Stimulated activated CD4-positive, alpha-beta T cell treated with anti-CD3 and anti-CD28 coated beads, Interleukin-1b, Interleukin-23, amount 100 ng/mL, for 1 hour (primary cell): ENCODE results near the gene RGS6.

Experiments used
- DNase-seq, 2 donors: peaks; one replicate each; pipeline ENCODE4 v3.0.0-alpha.2; 2020; ENCODE audit warnings: low read depth in 2 of 2

The RGS6 gene

DNA sequence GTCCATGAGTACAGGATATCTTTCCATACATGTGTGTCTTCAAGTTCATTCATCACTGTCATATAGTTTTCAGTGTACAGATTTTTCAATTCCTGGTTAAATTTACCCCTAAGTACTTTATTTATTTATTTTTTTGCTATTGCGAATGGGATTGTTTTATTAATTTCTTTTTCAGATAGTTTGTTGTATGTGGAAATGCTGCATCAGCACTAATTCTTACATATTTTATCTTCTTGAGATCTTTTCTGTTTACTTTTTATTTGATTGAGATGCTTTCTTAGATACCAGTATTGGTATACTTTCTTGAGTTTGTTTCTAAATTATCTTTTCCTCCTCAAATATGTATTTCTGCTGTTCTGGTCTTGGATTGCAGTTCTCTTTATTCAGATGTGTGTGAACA, 148.9 kb downstream of the RGS6 start:
- DNase-seq: no peak

DNA sequence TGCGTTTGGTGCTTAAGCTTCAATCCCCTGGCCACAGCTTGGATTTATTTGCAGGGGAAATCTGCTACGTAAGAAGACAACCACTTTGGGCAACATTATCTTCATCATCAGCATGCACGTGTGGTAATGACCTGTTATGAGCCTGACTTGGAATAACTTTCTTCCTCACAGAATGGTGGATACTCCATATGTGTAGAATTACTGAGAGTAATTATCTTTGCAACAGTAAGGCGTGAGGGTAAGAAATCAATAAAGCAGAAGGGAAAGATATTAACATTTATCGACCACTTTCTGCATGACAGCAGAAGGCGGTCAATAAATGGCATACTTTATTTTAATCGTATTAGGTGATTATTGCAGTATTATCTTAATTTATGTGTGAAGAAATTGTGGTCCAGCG, 152.7 kb downstream of the RGS6 start:
- no peak for DNase-seq

GRCh38 chr14:72089625-72090024, 157.4 kb downstream of the RGS6 start:
- no peak for DNase-seq

DNA sequence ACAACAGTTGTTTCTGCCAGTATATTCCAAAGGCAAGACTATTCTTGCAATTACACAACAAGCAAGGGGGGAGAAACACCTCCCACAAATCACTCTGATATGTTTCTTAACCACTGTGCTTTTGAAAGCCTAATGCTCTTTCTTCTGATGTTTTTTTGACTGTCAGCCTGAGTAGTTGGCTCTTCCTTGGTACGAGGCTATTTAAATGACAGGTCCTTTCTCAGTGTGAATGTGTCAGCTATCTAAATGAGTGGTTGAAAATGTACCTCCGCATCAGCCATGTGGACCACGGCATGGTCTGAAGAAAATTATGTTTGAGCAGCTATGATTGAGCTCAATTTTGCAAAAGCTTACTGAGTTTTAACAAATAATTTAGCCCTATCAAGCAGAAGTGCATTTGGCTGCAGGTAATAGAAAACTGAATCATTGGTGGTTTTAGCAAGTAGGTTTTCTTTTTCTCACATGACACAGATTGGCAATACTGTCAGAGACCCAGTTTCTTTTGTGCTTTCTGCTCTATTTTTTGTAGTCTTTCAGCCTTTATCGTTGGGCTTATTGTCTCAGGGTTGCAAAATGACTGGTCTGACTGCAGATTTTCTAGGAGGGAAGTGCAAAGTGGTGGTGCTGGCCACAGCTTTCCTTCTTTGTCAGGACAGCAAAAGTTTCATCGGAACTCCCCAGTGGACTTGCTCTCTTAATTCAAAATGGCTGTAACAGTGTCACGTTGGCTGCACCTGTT, 162.8 kb downstream of the RGS6 start:
- DNase-seq: no peak

DNA sequence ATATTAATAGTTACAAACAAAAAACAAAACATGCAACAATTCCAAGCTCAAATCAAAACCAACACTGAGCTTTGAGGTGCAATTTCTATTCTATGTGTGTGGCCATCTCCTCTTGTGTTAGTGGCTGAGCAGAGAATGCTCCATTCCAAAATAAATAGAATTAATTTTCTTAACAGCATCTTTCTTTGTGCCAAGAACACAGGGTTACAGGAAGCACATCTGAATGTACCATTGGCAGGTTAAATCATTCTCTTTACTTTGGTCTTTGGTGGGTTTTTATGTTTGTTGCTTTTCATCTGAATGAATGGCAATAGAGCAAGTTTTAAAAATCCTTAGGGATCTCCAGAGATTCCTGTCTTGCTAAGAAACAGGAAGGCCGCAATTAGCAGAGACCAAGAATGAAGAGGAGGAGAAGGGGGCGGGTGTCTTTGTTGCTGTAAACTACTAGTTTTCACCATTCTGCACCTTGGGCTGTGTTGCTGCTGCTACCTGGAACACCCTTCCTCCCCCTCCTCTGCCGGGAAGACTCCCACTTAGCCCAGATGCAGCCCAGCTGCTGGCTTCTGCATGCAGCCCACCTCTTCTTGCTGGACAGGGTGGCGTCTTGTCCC, 165.0 kb downstream of the RGS6 start:
- no peak for DNase-seq

GRCh38 chr14:72098210-72098609, 166.0 kb downstream of the RGS6 start:
- DNase-seq: no peak

DNA sequence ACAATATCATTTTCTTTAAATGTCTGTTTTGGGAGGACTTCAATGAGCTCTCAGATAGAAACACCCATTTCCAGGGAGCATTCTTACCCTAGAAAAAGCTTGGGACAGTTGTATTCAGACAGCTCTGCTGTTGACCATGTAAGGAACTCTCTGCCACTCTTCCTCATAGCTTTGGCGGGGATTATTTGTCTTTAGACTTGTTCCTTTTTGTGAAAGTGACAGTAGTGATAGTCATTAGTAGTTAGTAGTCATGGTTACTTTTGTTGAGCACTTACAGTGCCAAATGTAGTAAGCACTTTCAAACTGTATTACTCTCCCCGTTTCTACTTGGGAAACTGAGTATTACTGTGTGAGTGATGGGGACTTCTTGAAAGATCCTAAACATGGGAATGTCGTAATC, 167.3 kb downstream of the RGS6 start:
- DNase-seq: no peak

GRCh38 chr14:72104011-72104613, 171.9 kb downstream of the RGS6 start:
- peak in 1 of 2 donors; percentile 13 for DNase-seq

GRCh38 chr14:72111911-72112310, 179.7 kb downstream of the RGS6 start:
- no peak for DNase-seq

GRCh38 chr14:72118841-72119240, 186.6 kb downstream of the RGS6 start:
- no peak for DNase-seq

DNA sequence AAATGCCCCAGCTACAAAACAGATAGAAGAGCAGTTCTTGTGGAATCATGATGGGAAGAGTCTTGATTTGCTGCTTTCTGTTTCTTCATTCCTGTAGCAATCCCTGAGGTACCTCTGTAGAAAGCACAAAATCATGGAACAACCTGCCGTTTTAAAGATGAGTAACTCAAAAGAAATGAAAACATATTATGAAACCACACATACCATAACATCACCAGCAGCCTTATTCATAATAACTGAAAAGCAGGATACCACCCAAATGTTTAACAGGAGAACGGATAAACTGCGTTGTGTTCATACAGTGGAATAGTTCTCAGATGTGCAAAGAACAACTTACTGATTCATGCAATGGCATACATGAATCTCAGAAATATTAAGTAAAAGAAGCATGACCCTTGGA, 188.1 kb downstream of the RGS6 start:
- no peak for DNase-seq

DNA sequence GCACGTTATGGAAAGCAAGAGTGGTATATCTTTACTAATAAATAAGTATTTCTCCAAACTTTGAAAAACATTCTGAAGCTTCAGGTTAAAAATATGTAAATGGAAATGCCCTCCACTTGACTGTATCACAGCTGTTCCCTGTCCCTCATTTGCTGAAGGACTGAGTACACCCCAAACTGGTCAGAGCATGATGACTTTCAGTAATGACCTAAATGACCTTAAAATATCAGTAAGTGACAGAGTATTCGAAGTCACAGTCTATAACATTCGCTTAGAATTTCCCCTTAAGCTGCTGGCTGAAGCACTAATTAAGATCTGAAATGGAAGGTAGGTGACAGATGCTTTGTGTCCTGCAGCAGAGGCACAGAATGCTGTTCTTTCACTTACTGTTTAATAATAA, 191.5 kb downstream of the RGS6 start:
- no peak for DNase-seq

- no peak for DNase-seq
These were observed 191.9 kb downstream of the RGS6 start for GRCh38 chr14:72124171-72124570.

- no peak for DNase-seq
These were observed 193.9 kb downstream of the RGS6 start for GRCh38 chr14:72126091-72126490.

- no peak for DNase-seq
These were observed 194.3 kb downstream of the RGS6 start for GRCh38 chr14:72126561-72126960.

DNA sequence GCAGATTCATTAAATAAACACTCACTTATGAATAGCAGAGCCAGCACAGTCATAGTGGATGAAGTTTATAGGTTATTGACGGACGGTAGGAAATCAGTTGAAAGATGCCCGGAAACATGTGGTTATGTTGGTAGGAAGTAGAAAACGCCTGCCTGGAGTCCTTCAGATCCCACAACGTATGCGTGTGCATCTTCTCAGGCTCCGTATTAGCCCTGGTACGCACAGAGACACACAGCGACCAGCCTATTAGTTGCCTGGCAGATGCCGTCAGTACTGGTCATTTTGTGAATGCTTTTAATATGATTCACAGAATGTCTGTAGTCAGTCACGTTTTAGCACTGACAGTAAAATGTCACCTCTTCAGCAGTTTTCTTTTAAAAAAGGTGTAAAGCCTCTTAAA, 196.4 kb downstream of the RGS6 start:
- no peak for DNase-seq

GRCh38 chr14:72129291-72129690, 197.1 kb downstream of the RGS6 start:
- no peak for DNase-seq

DNA sequence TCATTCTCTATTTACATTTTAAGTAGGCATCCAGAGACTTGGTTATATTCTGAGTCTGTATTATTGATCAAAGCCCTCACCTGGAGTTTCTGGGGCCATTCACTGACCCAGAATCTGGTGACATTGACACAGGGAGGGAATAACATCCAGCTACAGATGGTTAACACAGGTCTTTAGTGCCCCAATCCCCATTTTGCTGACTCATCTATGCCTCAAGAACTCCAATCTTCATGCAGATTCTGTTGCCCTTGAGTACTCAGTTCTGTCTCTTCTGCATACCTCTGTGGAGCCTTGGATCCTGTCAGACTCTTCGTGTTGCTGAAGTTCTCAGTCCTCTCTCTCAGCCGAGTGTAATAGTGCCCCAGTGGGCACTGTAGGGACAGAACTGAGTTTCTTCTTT, 208.9 kb downstream of the RGS6 start:
- DNase-seq: no peak

- DNase-seq: no peak
These were observed 210.1 kb downstream of the RGS6 start for GRCh38 chr14:72142328-72142727.

DNA sequence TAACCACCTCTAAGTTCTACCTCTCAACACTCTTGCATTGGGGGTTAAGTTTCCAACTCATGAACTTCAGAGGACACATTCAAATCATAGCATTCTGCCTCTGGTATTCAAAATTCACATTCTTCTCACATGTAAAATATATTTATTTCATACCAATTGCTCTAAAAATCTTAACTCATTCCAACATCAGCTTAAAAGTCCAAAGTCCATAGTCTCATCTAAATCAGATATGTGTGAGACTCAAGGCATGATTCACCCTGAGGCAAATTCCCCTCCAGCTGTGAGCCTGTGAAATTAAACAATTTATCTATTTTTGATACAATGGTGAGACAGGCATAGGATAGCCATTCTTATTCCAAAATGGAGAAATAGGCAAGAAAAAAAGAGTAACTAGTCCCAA, 214.0 kb downstream of the RGS6 start:
- no peak for DNase-seq

- DNase-seq: no peak
These were observed 222.6 kb downstream of the RGS6 start for GRCh38 chr14:72154645-72155378.

DNA sequence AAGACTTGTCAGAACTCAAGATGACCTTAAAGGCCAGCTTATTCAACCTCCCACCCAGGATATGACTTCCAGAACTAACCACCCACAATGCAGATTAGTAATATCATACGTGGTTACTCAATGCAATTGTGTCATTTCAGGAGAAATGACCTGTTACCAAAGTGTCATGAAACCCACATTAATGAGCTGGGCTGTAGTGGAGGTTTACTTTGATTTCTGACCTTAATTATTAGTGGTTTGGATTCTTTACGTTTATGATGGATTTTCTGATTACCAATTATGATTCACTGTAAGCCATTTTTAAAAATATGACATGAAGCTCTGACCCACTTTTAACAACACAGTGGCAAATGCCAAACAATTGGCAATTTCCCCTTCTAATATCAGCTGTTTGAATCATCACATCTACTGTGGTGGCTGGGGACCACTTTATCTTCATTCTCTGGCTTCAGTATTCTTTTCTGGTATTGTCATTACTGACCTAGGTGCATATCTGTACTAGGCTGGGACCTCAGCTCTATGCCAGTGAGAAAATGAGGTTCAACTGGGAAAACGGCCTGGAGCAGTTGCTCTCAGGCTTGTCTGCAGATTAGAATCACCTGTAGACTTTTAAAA, 223.3 kb downstream of the RGS6 start:
- DNase-seq: no peak
